ENCODE results near the gene ST6GALNAC3. TPM values are rescaled to one million over a fixed set of nuclear protein-coding genes. Genes with fewer than 3 reads are reported as not detected.

Gene ST6GALNAC3
- total RNA-seq, 1 donor from 2014 or later: 23.6 TPM

GRCh38 chr1:76585980-76586674 lies 511.6 kb downstream of the ST6GALNAC3 start:
- H3K27ac ChIP-seq: no peak overlapping the region
- no peak overlapping the region for H2AFZ ChIP-seq (replicated peaks)
- H3K27ac Mint-ChIP-seq: no peak overlapping the region
- no peak overlapping the region for H3K4me2 ChIP-seq
- TF ChIP-seq EZH2 (IDR thresholded peaks at IDR 0.05) (no peak), CTCF (IDR thresholded peaks at IDR 0.05) (no peak), EZH2phosphoT487 (IDR thresholded peaks at IDR 0.05) (no peak)
- no peaks in the 10 kb centered on the region for H3K9me3 ChIP-seq (ENCODE audit: low read depth)
- H3K4me1 ChIP-seq: peaks cover 7% of the 10 kb centered on the region
- H3F3A ChIP-seq (ENCODE audit: low read depth): no peaks in the 10 kb centered on the region
- H3K4me3 ChIP-seq: no peak overlapping the region
- H3K79me2 ChIP-seq (ENCODE audit: low read depth): no peaks in the 10 kb centered on the region
- no peaks in the 10 kb centered on the region for H3K36me3 Mint-ChIP-seq
- no peak overlapping the region for H3K4me3 Mint-ChIP-seq
- H3K36me3 ChIP-seq: no peaks in the 10 kb centered on the region
- H3K4me1 Mint-ChIP-seq: peaks cover 47% of the 10 kb centered on the region
- H3K27me3 Mint-ChIP-seq (ENCODE audit: insufficient read depth, low read depth): peaks cover 3% of the 10 kb centered on the region
- H3K9ac ChIP-seq: no peak overlapping the region
- H3K9me3 Mint-ChIP-seq: peaks cover 2% of the 10 kb centered on the region
- DNase-seq (ENCODE audit: low spot score): no peak
- no peaks in the 10 kb centered on the region for H3K27me3 ChIP-seq
- no peaks in the 10 kb centered on the region for H4K20me1 ChIP-seq (ENCODE audit: low read depth)

GRCh38 chr1:76587212-76587611 lies 512.7 kb downstream of the ST6GALNAC3 start:
- Histone ChIP-seq H3K9me3 (ENCODE audit: low read depth) (no peaks in the 10 kb centered on the region), H3K27me3 (no peaks in the 10 kb centered on the region)

GRCh38 chr1:76591461-76591860 lies 516.9 kb downstream of the ST6GALNAC3 start:
- no peaks in the 10 kb centered on the region for H3K79me2 ChIP-seq (ENCODE audit: low read depth)
- no peaks in the 10 kb centered on the region for H3K27me3 ChIP-seq
- TF ChIP-seq EZH2 (IDR thresholded peaks at IDR 0.05) (no peak), CTCF (IDR thresholded peaks at IDR 0.05) (no peak), EZH2phosphoT487 (IDR thresholded peaks at IDR 0.05) (no peak)
- no peak overlapping the region for H3K4me2 ChIP-seq
- peaks cover 10% of the 10 kb centered on the region for H3K4me1 Mint-ChIP-seq
- no peak overlapping the region for H3K27ac ChIP-seq
- no peaks in the 10 kb centered on the region for H3K4me1 ChIP-seq
- H3K27ac Mint-ChIP-seq: no peak overlapping the region
- no peak overlapping the region for H3K4me3 Mint-ChIP-seq
- DNase-seq (ENCODE audit: low spot score): no peak
- H2AFZ ChIP-seq (replicated peaks): no peak overlapping the region
- H3K4me3 ChIP-seq: no peak overlapping the region
- peaks cover 9% of the 10 kb centered on the region for H3K9me3 Mint-ChIP-seq
- H3K36me3 Mint-ChIP-seq: peaks cover 5% of the 10 kb centered on the region
- H3K9ac ChIP-seq: no peak overlapping the region
- peaks cover 5% of the 10 kb centered on the region for H3K9me3 ChIP-seq (ENCODE audit: low read depth)
- no peaks in the 10 kb centered on the region for H4K20me1 ChIP-seq (ENCODE audit: low read depth)
- H3K27me3 Mint-ChIP-seq (ENCODE audit: insufficient read depth, low read depth): peaks cover 3% of the 10 kb centered on the region
- H3K36me3 ChIP-seq: no peaks in the 10 kb centered on the region
- H3F3A ChIP-seq (ENCODE audit: low read depth): no peaks in the 10 kb centered on the region

More at GRCh38 chr1:76587212-76587611, 512.7 kb downstream of the ST6GALNAC3 start:
- no peak overlapping the region for H3K4me3 ChIP-seq
- no peak overlapping the region for H3K4me3 Mint-ChIP-seq
- TF ChIP-seq EZH2phosphoT487 (IDR thresholded peaks at IDR 0.05) (no peak), CTCF (IDR thresholded peaks at IDR 0.05) (no peak), EZH2 (IDR thresholded peaks at IDR 0.05) (no peak)
- H3K4me1 Mint-ChIP-seq: peaks cover 41% of the 10 kb centered on the region
- no peak overlapping the region for H3K27ac Mint-ChIP-seq
- no peaks in the 10 kb centered on the region for H3K79me2 ChIP-seq (ENCODE audit: low read depth)
- DNase-seq (ENCODE audit: low spot score): no peak
- no peak overlapping the region for H3K27ac ChIP-seq
- H2AFZ ChIP-seq (replicated peaks): no peak overlapping the region
- no peak overlapping the region for H3K9ac ChIP-seq
- H3K27me3 Mint-ChIP-seq (ENCODE audit: insufficient read depth, low read depth): peaks cover 3% of the 10 kb centered on the region
- H3K9me3 Mint-ChIP-seq: peaks cover 2% of the 10 kb centered on the region
- peaks cover 7% of the 10 kb centered on the region for H3K4me1 ChIP-seq
- no peaks in the 10 kb centered on the region for H3K36me3 ChIP-seq
- no peak overlapping the region for H3K4me2 ChIP-seq
- no peaks in the 10 kb centered on the region for H4K20me1 ChIP-seq (ENCODE audit: low read depth)
- no peaks in the 10 kb centered on the region for H3K36me3 Mint-ChIP-seq
- H3F3A ChIP-seq (ENCODE audit: low read depth): no peaks in the 10 kb centered on the region
